Activated CD8-positive, alpha-beta T cell treated with anti-CD3 and anti-CD28 coated beads for 36 hours (primary cell): ENCODE measurements around the gene MYH7B. TPM values are rescaled to one million over a fixed set of nuclear protein-coding genes. Genes with fewer than 3 reads are reported as not detected.

Experiments
- ATAC-seq: fragments of 200-7000 bp; cut with Tn5 transposase; one replicate; pipeline ENCODE4 v1.10.0; 2021; ENCODE audit warnings: mild to moderate bottlenecking, moderate library complexity
- CTCF ChIA-PET: fragments of 350-600 bp; sonication (Branson Sonifier 250); formaldehyde crosslinking; loops from one replicate; lab custom pipeline; 2021; ENCODE audit warnings: antibody characterized with exemption; lab: Charles Lee
- POLR2A ChIA-PET: fragments of 350-600 bp; sonication (Branson Sonifier 250); formaldehyde crosslinking; loops from one replicate; lab custom pipeline; 2021; ENCODE audit warnings: antibody characterized with exemption; lab: Charles Lee
- DNase-seq: peaks from one replicate; pipeline ENCODE4 v3.0.0-alpha.2; 2020
- H3K27ac Mint-ChIP-seq: one replicate; pipeline ENCODE4 v1.8.0; 2021; ENCODE audit warnings: mild to moderate bottlenecking, mixed read lengths
- H3K27me3 Mint-ChIP-seq: one replicate; pipeline ENCODE4 v1.8.0; 2021; ENCODE audit warnings: mixed read lengths
- H3K36me3 Mint-ChIP-seq: one replicate; pipeline ENCODE4 v1.8.0; 2021; ENCODE audit warnings: low read depth, mixed read lengths
- H3K4me1 Mint-ChIP-seq: one replicate; pipeline ENCODE4 v1.8.0; 2021; ENCODE audit warnings: low read depth, mixed read lengths
- H3K4me3 Mint-ChIP-seq: one replicate; pipeline ENCODE4 v1.8.0; 2021; ENCODE audit warnings: mild to moderate bottlenecking, moderate library complexity, mixed read lengths
- H3K9me3 Mint-ChIP-seq: one replicate; pipeline ENCODE4 v1.8.0; 2021; ENCODE audit warnings: mixed read lengths
- intact Hi-C: fragments of 100-400 bp; cut with micrococcal nuclease; formaldehyde crosslinking; loops from one replicate; pipeline ENCODE4 v1.10.0; 2022
- total RNA-seq, 2 experiments: library from RNA; stranded (reverse); gene quantifications; one replicate each; pipeline ENCODE4 v1.2.3, GENCODE V29; 2021
- TF ChIP-seq, protein P1 (sequence below): fragments of 200-600 bp; IDR thresholded peaks from one replicate; pipeline ENCODE4 v1.8.0; 2022; ENCODE audit warnings: antibody characterized with exemption, mild to moderate bottlenecking

MYH7B gene
- total RNA-seq, 2 experiments from 2014 or later: 0.22 to 0.38 TPM

DNA sequence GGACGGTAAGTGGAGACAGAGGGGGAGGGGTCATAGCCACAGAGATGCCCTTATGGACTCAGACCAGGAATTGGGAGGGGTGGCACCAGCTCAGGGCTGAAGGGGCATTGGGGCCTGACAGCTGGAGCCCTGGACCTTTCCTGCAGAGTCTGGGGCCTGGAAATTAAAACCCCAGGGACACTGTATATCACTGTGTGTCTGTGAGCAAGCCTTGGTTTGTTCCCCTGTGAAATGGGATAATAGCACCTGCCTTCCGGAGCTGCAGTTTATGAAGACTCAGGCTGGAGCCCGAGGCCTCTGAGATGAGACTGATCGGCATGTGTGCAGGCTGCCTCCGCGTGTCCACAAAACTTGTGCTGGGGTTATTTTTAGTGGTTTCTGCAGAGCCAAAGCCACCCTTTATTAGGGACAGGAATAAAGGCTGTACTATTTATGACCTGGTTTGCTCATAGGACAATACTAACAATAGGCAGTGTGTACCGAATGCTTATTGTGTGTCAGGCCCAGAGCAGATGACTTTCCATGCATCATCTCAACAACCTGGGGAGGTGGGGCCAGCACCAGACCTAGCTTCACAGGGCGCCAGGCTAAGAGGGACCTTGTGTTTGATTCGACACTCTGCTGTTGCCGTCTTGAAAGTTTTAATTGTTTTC is 22.6 kb downstream of the MYH7B start:
- Mint-ChIP-seq H3K4me3 (no peak overlapping the region), H3K36me3 (no peaks in the 10 kb centered on the region), H3K4me1 (no peaks in the 10 kb centered on the region), H3K27me3 (peaks cover 14% of the 10 kb centered on the region), H3K27ac (no peak overlapping the region), H3K9me3 (no peaks in the 10 kb centered on the region)
- ChIA-PET CTCF (interaction anchor here (0.6 kb wide), 1 partner anchor 368 kb away, joined by 3 read pairs; no protein-coding TSS in a partner anchor), POLR2A (interaction anchor here (1.0 kb wide), 1 partner anchor 23 kb away, joined by 3 read pairs; no protein-coding TSS in a partner anchor)
- DNase-seq (no peak), ATAC-seq (no peak)
- intact Hi-C loops: no loop called here
- TF ChIP-seq, protein P1, sequence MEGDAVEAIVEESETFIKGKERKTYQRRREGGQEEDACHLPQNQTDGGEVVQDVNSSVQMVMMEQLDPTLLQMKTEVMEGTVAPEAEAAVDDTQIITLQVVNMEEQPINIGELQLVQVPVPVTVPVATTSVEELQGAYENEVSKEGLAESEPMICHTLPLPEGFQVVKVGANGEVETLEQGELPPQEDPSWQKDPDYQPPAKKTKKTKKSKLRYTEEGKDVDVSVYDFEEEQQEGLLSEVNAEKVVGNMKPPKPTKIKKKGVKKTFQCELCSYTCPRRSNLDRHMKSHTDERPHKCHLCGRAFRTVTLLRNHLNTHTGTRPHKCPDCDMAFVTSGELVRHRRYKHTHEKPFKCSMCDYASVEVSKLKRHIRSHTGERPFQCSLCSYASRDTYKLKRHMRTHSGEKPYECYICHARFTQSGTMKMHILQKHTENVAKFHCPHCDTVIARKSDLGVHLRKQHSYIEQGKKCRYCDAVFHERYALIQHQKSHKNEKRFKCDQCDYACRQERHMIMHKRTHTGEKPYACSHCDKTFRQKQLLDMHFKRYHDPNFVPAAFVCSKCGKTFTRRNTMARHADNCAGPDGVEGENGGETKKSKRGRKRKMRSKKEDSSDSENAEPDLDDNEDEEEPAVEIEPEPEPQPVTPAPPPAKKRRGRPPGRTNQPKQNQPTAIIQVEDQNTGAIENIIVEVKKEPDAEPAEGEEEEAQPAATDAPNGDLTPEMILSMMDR: no peak

DNA sequence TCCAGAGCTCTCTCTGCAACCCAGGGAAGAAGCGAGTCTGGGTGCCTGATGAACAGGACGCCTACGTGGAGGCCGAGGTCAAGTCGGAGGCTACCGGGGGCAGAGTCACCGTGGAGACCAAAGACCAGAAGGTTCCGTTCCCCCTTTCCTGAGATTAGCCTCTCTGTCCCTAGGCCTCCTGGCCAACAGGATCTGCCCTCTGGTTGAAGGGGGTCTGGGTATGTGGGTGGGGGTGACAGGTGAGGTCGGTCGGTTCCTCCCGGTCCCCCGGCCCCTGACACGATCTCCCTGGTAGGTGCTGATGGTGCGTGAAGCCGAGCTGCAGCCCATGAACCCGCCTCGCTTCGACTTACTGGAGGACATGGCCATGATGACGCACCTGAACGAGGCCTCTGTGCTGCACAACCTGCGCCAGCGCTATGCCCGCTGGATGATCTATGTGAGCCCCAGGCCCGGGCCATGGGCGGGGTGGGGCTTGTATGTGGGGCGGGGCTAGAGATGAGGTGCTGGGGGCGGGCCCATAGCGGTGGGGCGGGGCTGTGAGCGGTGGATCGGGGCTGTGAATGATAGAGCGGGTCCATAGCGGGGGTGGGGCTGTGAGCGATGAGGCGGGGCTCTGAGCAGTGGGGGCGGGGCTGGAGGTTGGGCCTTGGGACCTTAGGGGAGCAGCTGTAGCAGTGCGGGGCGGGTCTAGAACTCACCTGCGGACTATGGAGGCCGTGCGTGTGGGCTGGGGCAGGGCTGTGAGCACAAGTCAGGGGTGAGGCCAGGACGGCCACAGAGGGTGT is 23.9 kb downstream of the MYH7B start:
- no peak overlapping the region for H3K27ac Mint-ChIP-seq
- peak; percentile 43 for DNase-seq
- CTCF ChIA-PET: no interaction called here

DNA sequence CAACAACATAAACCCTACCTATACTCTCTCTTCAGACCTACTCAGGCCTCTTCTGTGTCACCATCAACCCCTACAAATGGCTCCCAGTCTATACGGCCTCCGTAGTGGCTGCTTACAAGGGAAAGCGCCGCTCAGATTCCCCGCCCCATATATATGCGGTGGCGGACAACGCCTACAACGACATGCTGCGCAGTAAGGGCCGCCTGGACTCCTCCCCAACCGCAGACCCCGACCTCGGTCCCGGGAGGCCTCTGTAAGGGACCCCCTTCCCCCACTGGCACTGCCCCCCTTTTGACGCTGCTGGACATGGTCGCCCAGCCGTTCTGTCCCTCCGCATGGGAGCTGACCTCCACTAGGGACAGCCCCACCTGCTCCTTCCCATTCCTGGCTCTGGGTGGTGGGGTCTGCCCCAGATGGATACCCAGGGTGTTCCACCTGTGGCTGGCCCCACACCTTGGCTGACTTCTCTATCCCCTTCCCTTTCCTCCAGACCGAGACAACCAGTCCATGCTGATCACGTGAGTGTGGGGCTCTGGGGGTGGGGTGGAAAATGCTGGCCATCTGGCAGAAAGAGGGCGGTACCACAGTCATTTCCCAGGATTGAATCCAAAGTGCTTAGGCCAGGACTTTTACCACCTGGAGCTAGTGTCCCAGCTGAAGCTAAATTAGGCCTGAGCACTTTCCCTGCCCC is 25.0 kb downstream of the MYH7B start:
- intact Hi-C loops: no loop called here
- TF ChIP-seq, protein P1: no peak
- no peaks in the 10 kb centered on the region for H3K36me3 Mint-ChIP-seq
- H3K27ac Mint-ChIP-seq: no peak overlapping the region
- ChIA-PET POLR2A (no interaction called here), CTCF (no interaction called here)
- no peak overlapping the region for H3K4me3 Mint-ChIP-seq
- H3K4me1 Mint-ChIP-seq: no peaks in the 10 kb centered on the region
- DNase-seq (no peak), ATAC-seq (no peak)
- H3K27me3 Mint-ChIP-seq: peaks cover 16% of the 10 kb centered on the region
- no peaks in the 10 kb centered on the region for H3K9me3 Mint-ChIP-seq

More for the DNA sequence above, 23.9 kb downstream of the MYH7B start:
- no peak overlapping the region for H3K4me3 Mint-ChIP-seq
- peak; percentile 68 for ATAC-seq
- H3K27me3 Mint-ChIP-seq: peaks cover 16% of the 10 kb centered on the region
- no peaks in the 10 kb centered on the region for H3K9me3 Mint-ChIP-seq
- H3K36me3 Mint-ChIP-seq: no peaks in the 10 kb centered on the region
- intact Hi-C loops: no loop called here
- POLR2A ChIA-PET: no interaction called here
- H3K4me1 Mint-ChIP-seq: no peaks in the 10 kb centered on the region
- TF ChIP-seq, protein P1: no peak

DNA sequence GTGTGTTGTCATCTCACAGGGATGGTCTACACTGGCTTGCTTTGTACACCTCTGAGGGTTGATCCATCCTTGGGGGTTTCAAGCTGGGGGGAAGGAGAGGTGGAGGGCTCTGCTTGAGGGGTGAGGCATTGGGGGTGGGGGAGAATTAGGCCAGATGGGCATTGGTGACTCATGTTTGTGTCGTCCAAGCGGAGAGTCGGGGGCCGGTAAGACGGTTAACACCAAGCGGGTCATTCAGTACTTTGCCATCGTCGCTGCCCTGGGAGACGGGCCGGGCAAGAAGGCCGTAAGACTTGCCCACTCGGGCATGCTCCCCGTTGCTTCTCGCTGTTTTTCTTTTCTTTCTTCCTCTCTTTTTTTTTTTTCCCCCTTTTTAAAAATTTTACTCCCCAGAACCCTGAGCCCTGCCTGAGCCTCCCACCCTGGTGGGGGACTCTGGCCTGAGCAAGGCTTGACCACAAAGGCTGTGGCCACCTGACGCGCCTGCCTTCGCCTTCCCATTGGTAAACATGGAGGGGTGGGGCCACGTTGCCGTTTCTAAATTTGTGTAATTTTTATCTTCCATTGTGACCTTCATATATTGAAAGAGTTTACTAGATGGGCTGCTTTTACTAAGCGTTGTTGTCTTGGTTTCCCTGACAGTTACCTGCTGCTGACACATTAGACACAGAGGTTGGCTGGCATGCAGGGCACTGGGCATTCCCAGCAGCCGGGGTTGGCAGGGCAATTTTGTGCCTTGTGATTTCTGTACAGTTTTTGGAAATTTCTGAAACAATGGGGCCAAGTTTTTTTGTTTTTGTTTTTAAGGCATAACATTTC is 26.8 kb downstream of the MYH7B start:
- no peak for DNase-seq
- Mint-ChIP-seq H3K4me1 (no peaks in the 10 kb centered on the region), H3K4me3 (no peak overlapping the region), H3K9me3 (no peaks in the 10 kb centered on the region), H3K27ac (no peak overlapping the region), H3K27me3 (peaks cover 14% of the 10 kb centered on the region), H3K36me3 (no peaks in the 10 kb centered on the region)
- ATAC-seq: no peak
- CTCF ChIA-PET: no interaction called here
- intact Hi-C loops: no loop called here
- TF ChIP-seq, protein P1: no peak
- POLR2A ChIA-PET: no interaction called here
